RWPE2 (cell line): ENCODE results near the gene GSN.
A peak's percentile ranks its signal among the peaks of the same experiment; 100 is the strongest.

Source experiments
- ATAC-seq: fragments of 200-7000 bp; cut with Tn5 transposase; 3 replicates; pipeline ENCODE4 v1.9.1; 2021; ENCODE audit warnings: low read depth
- DNase-seq: peaks from one replicate; pipeline ENCODE4 v3.0.0-alpha.2; 2020; ENCODE audit warnings: low spot score
- H3K27ac ChIP-seq: fragments of 450-650 bp; 2 replicates; pipeline ENCODE4 v1.5.1; 2017; ENCODE audit warnings: mild to moderate bottlenecking; ENCODE audit not compliant: poor library complexity, severe bottlenecking
- H3K27me3 ChIP-seq: fragments of 250-450 bp; sonication (Bioruptor Pico); 2 replicates; pipeline ENCODE4 v1.5.1; 2021; ENCODE audit warnings: mild to moderate bottlenecking, moderate library complexity; ENCODE audit not compliant: insufficient read depth, poor library complexity, severe bottlenecking
- H3K36me3 ChIP-seq: fragments of 250-450 bp; sonication (Bioruptor Pico); 2 replicates; pipeline ENCODE4 v1.5.1; 2020; ENCODE audit warnings: low read depth, mild to moderate bottlenecking, moderate library complexity
- H3K4me1 ChIP-seq: fragments of 250-450 bp; sonication (Bioruptor Pico); 2 replicates; pipeline ENCODE4 v1.5.1; 2021; ENCODE audit warnings: mild to moderate bottlenecking, moderate library complexity; ENCODE audit not compliant: insufficient read depth, poor library complexity, severe bottlenecking
- H3K4me3 ChIP-seq: fragments of 250-450 bp; sonication (Bioruptor Pico); 2 replicates; pipeline ENCODE4 v1.5.1; 2021; ENCODE audit warnings: mild to moderate bottlenecking, moderate library complexity; ENCODE audit not compliant: severe bottlenecking
- H3K9me3 ChIP-seq: fragments of 250-450 bp; sonication (Bioruptor Pico); 2 replicates; pipeline ENCODE4 v1.5.1; 2021; ENCODE audit warnings: mild to moderate bottlenecking, moderate library complexity; ENCODE audit not compliant: severe bottlenecking
- CTCF ChIP-seq: fragments of 450-650 bp; IDR thresholded peaks from one replicate; pipeline ENCODE4 v1.5.1; 2017; ENCODE audit warnings: mild to moderate bottlenecking, moderate library complexity; ENCODE audit not compliant: poor library complexity, severe bottlenecking

Gene GSN

DNA sequence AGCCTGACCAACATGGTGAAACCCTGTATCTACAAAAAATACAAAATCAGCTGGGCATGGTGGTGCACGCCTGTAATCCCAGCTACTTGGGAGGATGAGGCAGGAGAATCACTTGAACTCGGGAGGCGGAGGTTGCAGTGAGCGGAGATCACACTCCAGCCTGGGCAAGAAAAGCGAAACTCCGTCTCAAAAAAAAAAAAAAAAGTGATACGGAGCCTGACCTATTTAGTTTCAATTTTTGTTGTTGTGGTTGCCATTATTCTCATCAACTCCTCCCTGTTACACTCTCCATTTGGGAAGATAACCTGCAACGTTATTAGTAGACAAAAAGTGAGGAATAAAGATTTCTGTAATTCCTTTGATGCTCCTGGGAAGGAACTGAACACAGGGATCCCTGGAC, 100.8 kb downstream of the GSN start:
- no peaks in the 10 kb centered on the region for H3K9me3 ChIP-seq
- peaks cover 66% of the 10 kb centered on the region for H3K4me1 ChIP-seq
- TF ChIP-seq CTCF, result no peak
- ATAC-seq (no peak), DNase-seq (no peak)
- peak overlapping the region; percentile 95 for H3K27ac ChIP-seq
- H3K4me3 ChIP-seq, result peak overlapping the region; percentile 52
- H3K36me3 ChIP-seq, result peaks cover 33% of the 10 kb centered on the region
- no peaks in the 10 kb centered on the region for H3K27me3 ChIP-seq

DNA sequence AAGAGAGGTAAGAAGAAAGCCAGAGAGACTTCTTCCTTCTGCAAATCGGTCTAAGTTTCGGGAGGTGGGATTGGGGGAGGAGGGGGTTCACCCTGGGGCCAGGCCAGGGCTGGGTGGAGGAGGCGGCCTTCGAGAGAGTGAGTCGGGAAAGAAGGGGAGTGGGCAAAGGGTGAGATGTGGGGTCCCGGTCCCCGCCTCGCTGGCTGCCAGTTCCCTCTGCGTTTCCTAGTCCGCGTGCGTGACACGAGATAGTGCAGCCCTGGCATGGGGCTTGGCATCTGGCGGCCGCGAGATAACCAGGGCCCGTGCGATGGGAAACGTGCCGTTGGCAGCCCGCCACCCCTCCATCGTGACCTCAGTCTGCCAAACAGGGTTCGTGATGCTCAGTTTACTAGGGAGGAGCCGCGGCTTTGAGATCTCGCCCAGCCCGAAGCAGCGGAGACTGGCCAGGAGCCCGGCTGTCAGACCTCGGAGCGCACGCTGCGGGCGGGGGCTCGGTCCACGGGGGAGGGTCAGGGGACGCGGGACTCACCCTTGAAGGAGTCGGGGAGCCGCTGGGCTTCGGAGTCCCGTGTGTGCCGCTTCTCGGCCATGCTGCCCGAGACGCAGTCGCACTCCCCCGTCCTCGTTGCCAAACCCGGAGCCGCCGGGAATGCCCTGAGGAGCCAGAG, 101.8 kb downstream of the GSN start, which contains the start of gene STOM:
STOM (minus strand) TSS at position 656 of the 671 bp plus-strand sequence; CDS start at position 593, 63 bp downstream.
- H3K4me1 ChIP-seq, result peaks cover 66% of the 10 kb centered on the region
- DNase-seq (peak; percentile 73), ATAC-seq (peak; percentile 45)
- no peaks in the 10 kb centered on the region for H3K27me3 ChIP-seq
- peaks cover 27% of the 10 kb centered on the region for H3K36me3 ChIP-seq
- TF ChIP-seq CTCF, result no peak
- H3K4me3 ChIP-seq, result peak within 1 kb of the TSS; percentile 52
- H3K9me3 ChIP-seq, result no peaks in the 10 kb centered on the region
- peak within 1 kb of the TSS; percentile 95 for H3K27ac ChIP-seq

GRCh38 chr9:121371495-121372061, 103.6 kb downstream of the GSN start:
- Histone ChIP-seq H3K4me1 (peaks cover 68% of the 10 kb centered on the region), H3K4me3 (no peak overlapping the region), H3K36me3 (peaks cover 20% of the 10 kb centered on the region), H3K27ac (peak overlapping the region; percentile 95), H3K27me3 (no peaks in the 10 kb centered on the region), H3K9me3 (no peaks in the 10 kb centered on the region)
- DNase-seq (no peak), ATAC-seq (no peak)
- no peak for TF ChIP-seq CTCF

DNA sequence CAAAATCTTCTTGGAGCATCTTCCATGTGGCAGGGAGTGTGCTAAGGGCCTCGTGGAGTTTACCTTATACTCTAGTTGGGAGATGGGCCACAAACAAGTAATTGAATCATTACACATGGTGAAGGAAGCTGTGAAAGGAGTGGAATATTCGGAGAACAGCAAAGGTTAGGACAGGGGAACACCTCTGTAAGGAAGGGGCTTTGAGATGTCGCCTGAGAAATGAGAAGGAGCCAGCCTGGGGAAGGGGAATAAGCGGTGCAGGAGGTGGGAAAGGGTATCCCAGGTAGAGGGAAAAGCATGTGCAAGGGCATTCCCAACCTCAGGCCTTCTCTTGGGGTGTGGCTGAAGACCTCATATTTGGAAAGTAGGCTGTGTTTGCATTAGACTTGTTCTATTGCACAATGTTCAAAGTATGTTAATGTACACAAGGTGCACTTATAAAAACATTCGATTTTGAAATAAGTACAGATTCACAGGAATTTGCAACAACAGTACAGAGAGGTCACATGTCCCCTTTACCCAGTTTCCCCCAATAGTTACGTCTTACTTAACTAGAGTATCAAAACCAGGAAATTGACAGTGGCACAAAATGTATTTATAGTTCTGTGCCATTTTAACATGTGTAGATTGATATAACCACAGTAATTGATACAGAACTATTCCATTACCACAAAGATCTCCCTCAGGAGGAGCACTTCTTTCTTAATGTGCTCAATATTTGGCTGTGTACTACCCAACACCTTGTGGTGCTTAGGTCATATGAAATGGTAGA, 104.5 kb downstream of the GSN start:
- DNase-seq (no peak), ATAC-seq (peak; percentile 59)
- no peaks in the 10 kb centered on the region for H3K9me3 ChIP-seq
- peak overlapping the region; percentile 95 for H3K27ac ChIP-seq
- H3K27me3 ChIP-seq, result no peaks in the 10 kb centered on the region
- H3K4me3 ChIP-seq, result no peak overlapping the region
- H3K4me1 ChIP-seq, result peaks cover 63% of the 10 kb centered on the region
- TF ChIP-seq CTCF, result no peak
- peaks cover 11% of the 10 kb centered on the region; the same call in 1 of the 2 replicates for H3K36me3 ChIP-seq
